GM19023 (cell line): Measurements from ENCODE around the gene XPNPEP3.
A peak's percentile ranks its signal among the peaks of the same experiment; 100 is the strongest.
"Not testable (repeated sequence)": the region's sequence is repeated elsewhere in the genome, so short reads cannot be mapped to it uniquely, and the experiment has no call there.

Experiments
- ATAC-seq: cut with Tn5 transposase; IDR thresholded peaks from one replicate; pipeline ENCODE4 v1.9.1; 2021; ENCODE audit warnings: mild to moderate bottlenecking, moderate library complexity; ENCODE audit not compliant: unreplicated experiment

XPNPEP3 gene

DNA sequence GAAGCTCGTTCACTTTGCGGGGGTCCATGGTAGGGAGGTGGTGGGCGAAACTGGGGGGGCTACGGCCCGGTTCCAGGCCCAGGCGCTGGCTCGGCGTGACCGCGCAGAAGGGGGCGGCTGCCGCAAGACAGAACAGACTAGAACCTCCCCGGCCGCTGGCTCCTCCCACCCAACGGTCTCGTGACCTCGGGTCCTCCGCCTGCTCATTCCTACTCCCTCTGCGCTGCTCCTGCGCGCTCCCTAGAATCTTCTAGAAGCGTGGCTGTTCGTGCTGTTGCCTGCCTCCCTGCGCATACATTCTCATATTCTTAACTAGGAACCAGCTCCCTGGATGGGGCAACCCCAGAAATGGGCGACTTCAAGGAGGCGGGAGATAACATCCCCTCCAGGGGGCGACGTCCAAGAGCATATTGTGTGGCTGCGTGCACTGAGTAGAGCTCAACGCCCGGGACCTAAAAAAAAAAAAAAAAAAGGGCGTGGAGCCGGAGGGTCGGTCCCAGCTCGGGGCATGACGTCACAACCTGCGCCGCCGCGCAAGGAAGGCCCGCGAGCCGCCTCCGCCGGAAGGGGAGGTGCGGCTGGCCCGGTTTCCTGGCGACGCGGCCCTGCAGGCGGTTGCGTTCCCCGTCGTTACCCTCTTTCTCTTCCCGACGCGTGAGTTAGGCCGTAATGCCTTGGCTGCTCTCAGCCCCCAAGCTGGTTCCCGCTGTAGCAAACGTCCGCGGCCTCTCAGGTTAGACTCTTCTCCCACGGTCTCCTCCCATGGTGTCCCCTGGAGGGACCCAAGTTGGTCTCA is at the start of gene XPNPEP3, which contains the start of gene ST13:
Gene XPNPEP3, plus strand, starts transcription at position 636 of the 796 bp plus-strand sequence. Its CDS starts 34 bp downstream, at position 670.
Gene ST13, minus strand, starts transcription at position 127 of the 796 bp plus-strand sequence. Its CDS starts 99 bp downstream, at position 28.
- peak; percentile 89 for ATAC-seq

- ATAC-seq, result no peak
These were observed 48.7 kb upstream of the XPNPEP3 start for GRCh38 chr22:40808018-40808841.

- no peak for ATAC-seq
These were observed 43.0 kb upstream of the XPNPEP3 start for GRCh38 chr22:40813912-40814315.

GRCh38 chr22:40817737-40818136 is 39.2 kb upstream of the XPNPEP3 start:
- ATAC-seq, result no peak

DNA sequence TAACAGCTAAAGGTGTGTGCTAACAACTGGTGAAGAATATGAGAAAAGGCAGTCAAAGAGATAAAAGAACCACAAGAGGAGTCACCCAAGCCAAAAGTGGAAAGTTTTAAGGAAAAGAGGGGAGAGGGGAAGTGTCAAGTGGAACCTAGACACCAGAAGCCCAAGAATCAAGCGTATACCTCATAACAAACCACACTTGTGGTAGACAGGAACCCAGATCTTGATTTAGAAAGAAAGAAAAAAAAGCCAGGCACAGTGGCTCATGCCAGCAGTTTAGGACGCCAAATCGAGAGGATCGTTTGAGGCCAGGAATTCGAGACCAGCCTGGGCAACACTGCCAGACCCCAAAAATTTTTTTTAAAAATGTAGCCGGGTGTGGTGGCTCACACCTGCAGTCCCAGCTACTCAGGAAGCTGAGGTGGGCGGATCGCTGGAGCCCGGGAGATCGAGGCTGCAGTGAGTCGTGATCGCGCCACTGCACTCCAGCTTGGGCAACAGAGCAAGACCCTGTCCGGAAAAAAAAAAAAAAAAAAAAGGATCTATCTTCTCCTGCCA is 38.7 kb upstream of the XPNPEP3 start:
- no peak for ATAC-seq

- peak; percentile 78 for ATAC-seq
These were observed 38.0 kb upstream of the XPNPEP3 start, which contains the start of gene SLC25A17 for GRCh38 chr22:40818747-40819598. TSS of gene SLC25A17 (minus strand) at chr22:40819346. CDS start at chr22:40819248, 98 bp downstream.

DNA sequence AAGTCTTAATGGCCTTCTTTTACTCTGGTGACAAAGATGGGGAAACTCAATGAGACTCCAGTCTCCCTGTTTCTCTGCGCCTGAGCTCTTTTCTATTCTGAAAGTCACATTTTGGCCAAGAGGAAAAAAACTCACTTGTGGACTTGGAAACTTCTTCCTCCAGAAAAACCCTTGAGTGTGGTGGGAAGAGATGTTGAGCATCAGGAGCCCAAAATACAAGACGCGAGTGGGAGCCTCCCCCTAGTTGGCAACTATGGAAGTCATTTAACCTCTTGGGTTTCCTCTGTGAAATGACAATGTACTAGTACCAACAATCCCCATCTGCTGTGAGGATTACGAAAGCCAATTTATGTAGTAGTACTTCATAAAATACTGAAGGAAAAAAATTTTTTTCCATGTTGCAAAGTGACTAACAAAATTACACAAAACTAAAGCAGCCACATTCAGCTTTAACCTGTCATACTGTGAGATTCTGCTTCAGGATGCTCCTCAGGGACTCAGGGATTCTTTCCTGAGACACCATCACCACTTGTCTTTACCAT is 37.3 kb upstream of the XPNPEP3 start:
- no peak for ATAC-seq

GRCh38 chr22:40823426-40823825 is 33.5 kb upstream of the XPNPEP3 start:
- ATAC-seq, result no peak

DNA sequence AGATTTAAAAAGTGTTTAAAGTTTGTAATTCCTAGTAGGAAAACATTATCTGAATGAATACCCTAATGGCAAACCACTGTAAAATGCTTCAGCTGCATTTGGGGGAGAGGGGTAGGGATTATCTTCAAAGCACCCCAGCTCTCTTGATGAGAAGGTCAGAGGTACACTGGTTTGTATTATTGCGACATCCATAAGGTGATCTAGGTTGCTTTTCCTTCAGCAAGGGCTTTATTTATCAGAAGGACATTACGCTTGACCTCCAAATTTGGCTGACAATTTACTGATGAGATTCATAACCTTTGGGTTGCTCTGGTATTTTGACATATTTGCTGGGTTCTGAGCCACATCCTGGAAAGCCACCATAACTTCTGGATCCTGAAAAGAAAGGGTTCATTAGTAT is 30.7 kb upstream of the XPNPEP3 start:
- ATAC-seq, result not testable (repeated sequence)

DNA sequence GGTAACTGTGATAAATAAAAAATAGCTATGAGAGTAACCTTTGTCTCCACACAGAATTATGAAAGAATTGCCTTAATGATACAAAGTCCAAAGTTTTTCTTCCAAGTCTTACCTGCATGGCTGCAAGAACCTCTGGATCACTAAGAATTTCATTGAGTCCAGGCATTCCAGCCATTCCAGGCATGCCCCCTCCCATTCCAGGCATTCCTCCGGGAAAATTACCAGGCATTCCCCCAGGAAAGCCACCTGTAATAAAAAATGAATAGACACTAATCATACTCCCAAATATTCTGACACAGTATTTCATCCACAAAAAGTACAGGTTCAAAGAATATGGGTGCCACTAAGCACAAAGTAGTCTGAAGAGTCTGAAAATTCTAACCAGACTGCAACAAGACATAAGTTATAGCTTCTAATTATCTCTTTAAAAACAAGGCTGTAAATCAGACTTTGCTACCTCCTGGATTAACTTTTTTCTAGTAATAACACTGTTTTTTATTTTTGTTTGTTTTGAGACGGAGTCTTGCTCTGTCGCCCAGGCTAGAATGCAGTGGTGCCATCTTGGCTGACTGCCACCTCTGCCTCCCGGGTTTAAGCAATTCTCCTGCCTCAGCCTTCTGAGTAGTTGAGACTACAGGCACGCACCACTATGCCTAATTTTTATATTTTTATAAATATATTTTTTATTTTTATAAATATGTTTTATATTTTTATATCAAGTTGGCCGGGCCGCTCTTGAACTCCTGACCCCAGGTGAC is 29.8 kb upstream of the XPNPEP3 start:
- ATAC-seq, result no peak

DNA sequence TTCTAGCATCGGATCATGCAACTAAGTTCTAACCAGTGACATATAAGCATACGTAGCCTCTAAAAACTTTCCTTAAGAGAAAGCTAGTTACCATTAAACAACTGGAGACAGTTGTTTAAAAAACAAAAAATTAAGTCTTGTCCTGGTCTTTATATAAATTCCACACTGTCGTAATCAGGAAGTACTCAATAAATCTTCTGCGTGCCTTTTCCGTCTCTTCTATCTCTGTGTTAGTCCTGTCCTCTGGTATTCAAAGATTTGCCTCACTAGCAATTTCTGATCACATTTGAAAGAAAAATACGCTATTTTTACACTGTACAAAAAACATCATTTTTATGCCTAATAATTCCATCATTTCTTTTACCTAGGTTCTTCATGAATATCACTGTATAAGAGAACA is 27.8 kb upstream of the XPNPEP3 start:
- ATAC-seq, result no peak

DNA sequence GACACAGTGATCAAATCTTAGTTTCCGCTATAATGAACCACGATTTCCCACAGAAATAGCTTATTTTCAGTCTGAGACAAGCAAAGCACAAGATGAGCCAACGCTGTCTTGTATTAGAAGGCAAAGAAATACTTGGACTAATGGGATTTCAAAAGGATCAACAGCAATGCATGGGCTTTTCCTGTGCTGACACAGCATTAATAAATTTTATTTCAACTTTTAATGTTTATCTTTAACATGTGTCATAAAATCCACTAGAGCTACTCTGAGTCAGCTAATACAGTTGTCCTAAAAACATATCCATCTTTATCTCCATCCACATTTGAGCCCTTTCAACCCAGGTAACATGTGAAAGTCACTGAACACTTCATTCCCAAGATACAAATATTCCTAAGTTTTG is 22.3 kb upstream of the XPNPEP3 start:
- ATAC-seq, result no peak

- no peak for ATAC-seq
These were observed 18.5 kb upstream of the XPNPEP3 start for GRCh38 chr22:40838486-40838885.

- no peak for ATAC-seq
These were observed 12.0 kb upstream of the XPNPEP3 start for GRCh38 chr22:40844951-40845350.

- ATAC-seq, result not testable (repeated sequence)
These were observed 11.1 kb upstream of the XPNPEP3 start for GRCh38 chr22:40845816-40846215.

DNA sequence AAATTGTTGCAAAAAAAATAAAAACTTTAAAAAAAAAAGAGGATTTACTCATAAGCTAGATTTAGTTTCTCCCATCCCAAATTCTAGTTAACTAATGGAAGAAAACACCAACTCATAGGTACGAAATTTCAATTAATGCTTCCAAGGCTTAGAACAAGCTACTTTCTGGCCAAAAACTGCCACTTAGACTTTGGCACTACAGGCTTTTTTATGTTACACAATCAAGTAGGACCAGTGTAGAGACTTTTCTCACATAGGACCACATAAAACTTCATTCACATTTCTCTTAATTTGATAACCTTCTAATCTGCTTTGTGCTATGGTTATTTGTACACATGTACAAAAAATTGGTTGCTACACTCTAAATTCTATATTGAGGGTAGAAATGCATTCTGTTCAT is 3.6 kb upstream of the XPNPEP3 start:
- no peak for ATAC-seq

DNA sequence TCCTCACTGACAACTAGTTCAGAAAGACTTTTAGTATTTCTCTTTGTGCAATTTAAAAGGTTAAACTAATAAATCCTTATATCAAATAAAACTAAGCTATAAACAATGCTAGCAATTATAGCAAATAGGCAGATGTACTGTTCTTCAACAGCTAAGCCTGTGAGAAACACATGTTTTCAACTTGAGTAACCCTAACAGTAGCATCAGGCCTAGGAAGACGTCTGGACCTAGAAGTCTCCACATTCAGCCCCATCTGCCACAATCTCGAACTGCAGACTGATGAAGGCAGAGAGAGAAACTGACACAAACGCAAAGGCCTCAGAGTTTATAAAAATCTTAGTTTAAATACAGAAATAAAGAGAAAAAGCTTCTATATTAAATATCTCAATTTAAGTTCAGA is 3.0 kb upstream of the XPNPEP3 start:
- no peak for ATAC-seq

- ATAC-seq, result no peak
These were observed 1.6 kb upstream of the XPNPEP3 start for GRCh38 chr22:40855071-40855978.
